Measurements from ENCODE around the gene FBN2.

- TF ChIP-seq CTCF (IDR thresholded peaks at IDR 0.05) (no peak), POLR2A (IDR thresholded peaks at IDR 0.05) (no peak)
Observed at GRCh38 chr5:128441165-128441564, 96.9 kb downstream of the FBN2 start.
